ENCODE data around the gene POLR3GL. TPM values are rescaled to one million over a fixed set of nuclear protein-coding genes. Genes with fewer than 3 reads are reported as not detected.

Gene POLR3GL
- polyA plus RNA-seq, 1 experiment = 25.0 TPM

DNA sequence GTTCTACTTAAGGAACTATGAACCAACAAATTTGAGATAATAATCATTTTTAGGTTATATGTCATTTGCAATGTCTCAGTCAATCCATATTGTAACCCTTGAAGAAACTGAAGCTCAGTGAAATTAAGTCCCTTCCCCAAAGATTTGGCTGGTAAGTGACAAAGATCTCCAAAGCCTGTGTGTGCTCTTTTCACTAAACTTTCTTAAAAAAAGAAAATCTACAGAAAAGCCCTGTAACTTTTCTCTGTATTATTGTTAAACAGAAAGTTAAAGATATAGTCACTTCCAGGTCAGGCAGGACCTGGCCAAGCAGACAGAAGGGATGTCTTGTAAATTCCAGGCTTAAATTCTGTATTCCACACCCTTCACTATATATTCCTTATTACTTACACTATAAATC, 8.1 kb upstream of the POLR3GL start:
- TF ChIP-seq, protein P1, sequence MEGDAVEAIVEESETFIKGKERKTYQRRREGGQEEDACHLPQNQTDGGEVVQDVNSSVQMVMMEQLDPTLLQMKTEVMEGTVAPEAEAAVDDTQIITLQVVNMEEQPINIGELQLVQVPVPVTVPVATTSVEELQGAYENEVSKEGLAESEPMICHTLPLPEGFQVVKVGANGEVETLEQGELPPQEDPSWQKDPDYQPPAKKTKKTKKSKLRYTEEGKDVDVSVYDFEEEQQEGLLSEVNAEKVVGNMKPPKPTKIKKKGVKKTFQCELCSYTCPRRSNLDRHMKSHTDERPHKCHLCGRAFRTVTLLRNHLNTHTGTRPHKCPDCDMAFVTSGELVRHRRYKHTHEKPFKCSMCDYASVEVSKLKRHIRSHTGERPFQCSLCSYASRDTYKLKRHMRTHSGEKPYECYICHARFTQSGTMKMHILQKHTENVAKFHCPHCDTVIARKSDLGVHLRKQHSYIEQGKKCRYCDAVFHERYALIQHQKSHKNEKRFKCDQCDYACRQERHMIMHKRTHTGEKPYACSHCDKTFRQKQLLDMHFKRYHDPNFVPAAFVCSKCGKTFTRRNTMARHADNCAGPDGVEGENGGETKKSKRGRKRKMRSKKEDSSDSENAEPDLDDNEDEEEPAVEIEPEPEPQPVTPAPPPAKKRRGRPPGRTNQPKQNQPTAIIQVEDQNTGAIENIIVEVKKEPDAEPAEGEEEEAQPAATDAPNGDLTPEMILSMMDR (IDR thresholded peaks at IDR 0.05; ENCODE audit: low read depth, low read length) = no peak
- Histone ChIP-seq H3K27me3 (ENCODE audit: control insufficient read depth, insufficient read depth, low read length) (no peaks in the 10 kb centered on the region), H3K27ac (ENCODE audit: low read depth, low read length) (no peak overlapping the region), H3K9me3 (ENCODE audit: control insufficient read depth, insufficient read depth, low read length) (no peaks in the 10 kb centered on the region; the same call in 1 of the 2 replicates), H3K4me3 (ENCODE audit: low read depth, low read length) (peak overlapping the region; percentile 84)
- no peak for DNase-seq (ENCODE audit: low read depth, low spot score)
- CTCF ChIA-PET = interaction anchor here (1.9 kb wide), 1 partner anchor 29 kb away, joined by 4 read pairs; the partner anchor contains the start of gene RBM8A
- POLR2A ChIA-PET = interaction anchor here (2.6 kb wide), 1 partner anchor 97 kb away, joined by 22 read pairs; the partner anchor contains the start of gene PIAS3

DNA sequence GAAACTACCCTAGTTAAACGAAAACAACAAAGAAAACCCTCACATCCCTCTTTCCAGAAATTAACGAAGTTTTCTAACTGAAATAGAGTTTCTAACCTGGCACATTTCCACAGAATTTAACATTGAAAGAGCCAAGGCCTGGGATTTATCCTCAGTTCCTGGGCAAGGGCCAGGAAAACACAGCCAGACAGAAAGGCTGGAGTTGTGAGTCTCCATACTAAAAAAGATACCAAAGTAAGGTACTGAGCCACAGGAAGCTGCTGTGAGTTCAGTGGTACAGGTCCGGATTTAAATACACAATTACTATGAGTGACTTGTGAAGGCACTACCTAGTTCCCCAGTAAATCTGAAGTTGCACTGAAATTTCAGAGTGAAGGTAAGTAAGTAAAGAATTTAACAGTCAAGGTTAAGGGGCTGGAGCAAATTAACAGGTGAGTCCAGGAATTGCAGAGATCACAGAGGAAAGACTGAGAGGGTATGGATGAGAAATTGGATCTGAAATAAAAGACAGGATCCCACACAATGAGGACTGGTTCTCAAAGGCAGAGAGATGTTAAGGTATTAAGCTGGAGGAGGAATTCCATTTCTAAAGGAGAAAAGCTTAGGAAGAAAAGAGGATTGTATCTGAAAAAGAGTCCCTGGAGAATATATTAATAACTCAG, 7.6 kb upstream of the POLR3GL start:
- H3K4me3 ChIP-seq (ENCODE audit: low read depth, low read length) = peak overlapping the region; percentile 84
- peak overlapping the region; percentile 76 for H3K27ac ChIP-seq (ENCODE audit: low read depth, low read length)
- TF ChIP-seq, protein P1 (IDR thresholded peaks at IDR 0.05; ENCODE audit: low read depth, low read length) = no peak
- no peaks in the 10 kb centered on the region for H3K27me3 ChIP-seq (ENCODE audit: control insufficient read depth, insufficient read depth, low read length)
- H3K9me3 ChIP-seq (ENCODE audit: control insufficient read depth, insufficient read depth, low read length) = no peaks in the 10 kb centered on the region; the same call in 1 of the 2 replicates
- POLR2A ChIA-PET = interaction anchor here (2.6 kb wide), 1 partner anchor 98 kb away, joined by 22 read pairs; the partner anchor contains the start of gene PIAS3
- DNase-seq (ENCODE audit: low read depth, low spot score) = no peak
- CTCF ChIA-PET = interaction anchor here (0.7 to 1.9 kb wide), 5 partner anchors 9 to 30 kb away, joined by 3 to 9 read pairs (median 4); partner anchors contain the start of gene RBM8A

DNA sequence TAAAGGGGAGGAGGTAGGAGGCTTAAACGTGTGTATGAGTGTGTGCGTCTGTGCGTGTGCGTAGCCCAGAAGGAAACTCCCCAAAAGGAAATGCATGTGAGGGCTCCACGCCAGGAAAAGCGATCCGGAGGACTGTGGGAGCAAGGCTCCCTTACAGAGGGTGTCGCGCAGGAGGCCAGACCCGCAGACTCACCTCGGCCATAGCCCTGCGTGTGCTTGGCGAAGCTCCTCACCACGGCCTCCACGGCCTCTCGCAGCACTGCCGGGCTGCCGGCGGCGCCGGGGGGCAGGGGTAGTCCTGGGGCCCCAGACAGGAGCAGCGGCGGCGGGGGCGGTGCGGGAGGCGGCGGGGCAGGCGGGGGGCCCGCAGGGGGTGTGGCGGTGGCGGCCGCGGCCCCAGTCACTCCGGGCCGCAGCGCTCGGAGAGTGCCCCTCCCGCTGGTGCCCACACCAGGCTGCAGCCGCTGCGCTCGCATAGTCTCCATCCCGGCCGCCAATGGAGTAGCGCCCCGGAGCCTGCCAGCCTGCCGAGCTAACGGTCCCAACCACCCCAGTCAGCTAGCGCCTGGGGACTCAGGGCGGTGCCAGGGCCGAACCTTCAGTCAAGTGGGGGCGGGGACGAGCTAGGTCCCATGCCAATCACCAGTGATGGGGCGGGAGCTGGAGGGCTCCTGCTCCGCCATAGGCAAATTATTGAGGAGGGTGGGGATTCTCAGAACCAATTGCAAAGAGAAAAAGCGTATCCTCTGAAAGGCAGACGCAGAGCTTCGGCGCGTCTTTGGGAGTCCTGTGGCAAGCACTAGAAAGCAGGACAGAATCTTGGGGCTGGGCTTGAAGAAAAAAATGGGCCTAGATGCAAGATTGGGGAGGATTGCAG, 6.8 kb upstream of the POLR3GL start, which contains the start of gene LIX1L:
Gene LIX1L, minus strand, starts transcription at position 575 of the 877 bp plus-strand sequence. Its CDS starts 90 bp downstream, at position 485.
- Histone ChIP-seq H3K4me3 (ENCODE audit: low read depth, low read length) (peak within 1 kb of the TSS; percentile 84), H3K9me3 (ENCODE audit: control insufficient read depth, insufficient read depth, low read length) (no peaks in the 10 kb centered on the region; the same call in 1 of the 2 replicates), H3K27me3 (ENCODE audit: control insufficient read depth, insufficient read depth, low read length) (no peaks in the 10 kb centered on the region), H3K27ac (ENCODE audit: low read depth, low read length) (peak within 1 kb of the TSS; percentile 76)
- ChIA-PET CTCF (interaction anchor here (0.7 to 1.8 kb wide), 5 partner anchors 9 to 31 kb away, joined by 3 to 9 read pairs (median 6); partner anchors contain the start of gene RBM8A), POLR2A (interaction anchor here (0.5 to 2.6 kb wide), 8 partner anchors 16 to 112 kb away, joined by 3 to 22 read pairs (median 4); partner anchors contain the start of genes NUDT17, PIAS3 and RBM8A)
- TF ChIP-seq, protein P1 (IDR thresholded peaks at IDR 0.05; ENCODE audit: low read depth, low read length) = no peak
- peak; percentile 89 for DNase-seq (ENCODE audit: low read depth, low spot score)

DNA sequence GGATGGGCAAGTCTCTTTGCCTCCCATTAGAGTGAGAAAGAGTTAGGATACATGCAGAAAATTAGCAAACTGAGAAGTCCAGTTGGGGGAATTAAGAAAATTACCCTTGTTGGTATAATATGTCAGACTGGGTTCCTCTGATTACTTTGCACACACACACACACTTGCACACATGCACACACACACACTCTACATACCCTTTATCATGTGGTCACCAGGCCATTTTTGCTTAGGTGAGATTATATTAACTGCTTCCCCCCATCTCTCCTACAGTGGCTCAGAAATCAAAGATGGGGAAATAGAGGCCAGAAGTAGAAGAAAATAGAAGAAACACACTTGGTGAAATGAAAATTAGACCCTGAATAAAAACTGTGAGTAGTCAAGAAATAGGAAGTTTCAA, 5.8 kb upstream of the POLR3GL start:
- ChIA-PET CTCF (interaction anchor here (0.9 to 1.8 kb wide), 3 partner anchors 19 to 56 kb away, joined by 6 to 9 read pairs (median 7); no protein-coding TSS in a partner anchor), POLR2A (interaction anchor here (0.9 kb wide), 1 partner anchor 114 kb away, joined by 3 read pairs; the partner anchor contains the start of gene NUDT17)
- TF ChIP-seq, protein P1 (IDR thresholded peaks at IDR 0.05; ENCODE audit: low read depth, low read length) = no peak
- H3K27me3 ChIP-seq (ENCODE audit: control insufficient read depth, insufficient read depth, low read length) = no peaks in the 10 kb centered on the region
- no peak overlapping the region for H3K4me3 ChIP-seq (ENCODE audit: low read depth, low read length)
- H3K9me3 ChIP-seq (ENCODE audit: control insufficient read depth, insufficient read depth, low read length) = no peaks in the 10 kb centered on the region; the same call in 1 of the 2 replicates
- DNase-seq (ENCODE audit: low read depth, low spot score) = no peak
- no peak overlapping the region for H3K27ac ChIP-seq (ENCODE audit: low read depth, low read length)
